Common myeloid progenitor, CD34-positive (primary cell): ENCODE measurements around the gene CLSTN3.
"Not testable (repeated sequence)": the region's sequence is repeated elsewhere in the genome, so short reads cannot be mapped to it uniquely, and the experiment has no call there.

Experiments
- CTCF ChIA-PET: fragments of 350-600 bp; sonication (Branson Sonifier 250); formaldehyde crosslinking; loops from one replicate; lab custom pipeline; 2021; ENCODE audit warnings: antibody characterized with exemption; lab: Charles Lee
- POLR2A ChIA-PET: fragments of 350-600 bp; sonication (Branson Sonifier 250); formaldehyde crosslinking; loops from one replicate; lab custom pipeline; 2021; ENCODE audit warnings: antibody characterized with exemption; lab: Charles Lee
- DNase-seq, 3 donors: peaks; one replicate each; pipeline versions ENCODE4 v3.0.0 to v3.0.0-alpha.2; 2013
- H3K27ac ChIP-seq, 2 experiments: 1 replicate in 1 of 2; 2 replicates in 1 of 2; pipeline ENCODE4 v1.7.0; 2013; ENCODE audit warnings: inconsistent platforms in 2 of 2, low read length in 2 of 2, mild to moderate bottlenecking in 2 of 2, low read depth in 1 of 2, moderate library complexity in 1 of 2; ENCODE audit not compliant: severe bottlenecking in 2 of 2, insufficient read depth in 1 of 2, poor library complexity in 1 of 2
- H3K27me3 ChIP-seq, 5 experiments: replicated peaks in 2 of 5; 1 replicate in 3 of 5; 2 replicates in 2 of 5; pipeline versions ENCODE4 v1.6.1 to v1.7.0; 2013; ENCODE audit warnings: low read length in 4 of 5, mild to moderate bottlenecking in 2 of 5, moderate library complexity in 2 of 5, inconsistent platforms in 1 of 5; ENCODE audit not compliant: insufficient read depth in 5 of 5, control insufficient read depth in 4 of 5
- H3K36me3 ChIP-seq, 4 experiments: 1 replicate in 2 of 4; 2 replicates in 2 of 4; pipeline versions ENCODE4 v1.6.1 to v1.7.0; 2013; ENCODE audit warnings: low read length in 3 of 4, control low read depth in 1 of 4, mild to moderate bottlenecking in 1 of 4; ENCODE audit not compliant: control insufficient read depth in 4 of 4, insufficient read depth in 4 of 4
- H3K4me1 ChIP-seq, 4 experiments: 1 replicate in 3 of 4; 2 replicates in 1 of 4; pipeline versions ENCODE4 v1.6.1 to v1.7.1; 2013; ENCODE audit warnings: low read length in 3 of 4, mild to moderate bottlenecking in 3 of 4, control low read depth in 1 of 4, inconsistent platforms in 1 of 4, moderate library complexity in 1 of 4; ENCODE audit not compliant: control insufficient read depth in 4 of 4, insufficient read depth in 4 of 4; ENCODE audit errors: control extremely low read depth in 1 of 4
- H3K4me3 ChIP-seq, 7 experiments: 1 replicate in 4 of 7; 2 replicates in 3 of 7; pipeline versions ENCODE4 v1.5.1 to v1.7.0; 2013; ENCODE audit warnings: mild to moderate bottlenecking in 7 of 7, low read length in 6 of 7, moderate library complexity in 6 of 7, inconsistent platforms in 2 of 7, low read depth in 2 of 7, control low read depth in 1 of 7; ENCODE audit not compliant: insufficient read depth in 4 of 7, control insufficient read depth in 1 of 7; ENCODE audit errors: extremely low read depth in 1 of 7
- H3K9me3 ChIP-seq, 5 experiments: 1 replicate in 4 of 5; 2 replicates in 1 of 5; pipeline versions ENCODE4 v1.6.1 to v1.7.1; 2013; ENCODE audit warnings: low read length in 4 of 5, mild to moderate bottlenecking in 2 of 5, inconsistent platforms in 1 of 5, low read depth in 1 of 5, moderate library complexity in 1 of 5; ENCODE audit not compliant: control insufficient read depth in 4 of 5, insufficient read depth in 2 of 5; ENCODE audit errors: control extremely low read depth in 1 of 5
- WGBS: methylation state at CpG from one replicate; pipeline ENCODE4 v1.1.5; 2013; ENCODE audit not compliant: insufficient coverage; 5-methylcytosine and 5-hydroxymethylcytosine counted together

The CLSTN3 gene

DNA sequence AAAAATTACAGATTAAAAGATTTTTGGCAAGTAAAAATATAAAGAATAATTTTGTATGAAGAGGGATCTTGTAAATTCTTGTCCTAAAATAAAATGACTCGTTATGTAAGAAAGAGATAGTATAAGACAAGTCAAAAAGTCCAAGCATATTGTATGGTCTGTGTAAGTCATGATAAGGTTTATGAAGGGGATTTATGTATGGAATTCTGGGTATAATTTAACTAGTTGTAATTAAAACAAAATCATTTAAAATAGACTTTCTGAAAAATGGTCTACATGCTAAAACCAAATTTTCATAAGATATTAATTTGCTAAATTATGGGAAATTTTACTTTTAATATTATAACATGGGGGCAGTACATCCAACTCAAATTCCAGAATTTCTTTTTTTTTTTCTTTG is 41.7 kb downstream of the CLSTN3 start:
- ChIA-PET POLR2A (no interaction called here), CTCF (interaction anchor here (2.9 kb wide), 1 partner anchor 10 kb away, joined by 11 read pairs; no protein-coding TSS in a partner anchor)
- Histone ChIP-seq H3K9me3 (peaks cover 2 to 38% (median 7%) of the 10 kb centered on the region in 5 experiments), H3K27me3 (peaks cover 0 to 4% (median 0%) of the 10 kb centered on the region in 5 experiments), H3K36me3 (no peaks in the 10 kb centered on the region), H3K27ac (no peak overlapping the region), H3K4me1 (no peaks in the 10 kb centered on the region), H3K4me3 (no peak overlapping the region)
- 100% methylated on average over 1 of the region's 1 CpG for WGBS
- DNase-seq: no peak

DNA sequence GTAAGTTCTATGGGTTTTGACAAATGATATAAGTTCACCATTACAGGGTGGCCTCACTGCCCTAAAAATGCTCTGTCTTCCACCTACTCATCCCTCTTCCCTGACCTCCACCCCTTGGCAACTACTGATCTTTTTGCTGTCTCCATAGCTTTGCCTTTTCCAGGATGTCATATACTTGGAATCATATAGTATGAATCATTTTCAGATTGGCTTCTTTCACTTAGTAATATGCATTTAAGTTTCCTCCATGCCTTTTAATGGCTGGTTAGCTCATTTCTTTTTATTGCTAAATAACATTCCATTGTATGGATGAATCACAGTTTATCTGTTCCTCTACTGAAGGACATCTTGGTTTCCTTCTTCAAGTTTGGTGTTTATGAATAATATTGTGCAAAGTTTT is 45.3 kb downstream of the CLSTN3 start:
- Histone ChIP-seq H3K4me1 (no peaks in the 10 kb centered on the region), H3K27ac (no peak overlapping the region), H3K4me3 (no peak overlapping the region), H3K36me3 (no peaks in the 10 kb centered on the region), H3K27me3 (peaks cover 0 to 4% (median 0%) of the 10 kb centered on the region in 5 experiments), H3K9me3 (peaks cover 0 to 11% (median 6%) of the 10 kb centered on the region in 5 experiments)
- no peak for DNase-seq
- CTCF ChIA-PET: interaction anchor here (1.1 to 1.7 kb wide), 4 partner anchors 10 to 66 kb away, joined by 3 to 7 read pairs (median 4); partner anchors contain the start of gene PEX5
- POLR2A ChIA-PET: interaction anchor here (0.6 kb wide), 1 partner anchor 20 kb away, joined by 5 read pairs; no protein-coding TSS in a partner anchor

DNA sequence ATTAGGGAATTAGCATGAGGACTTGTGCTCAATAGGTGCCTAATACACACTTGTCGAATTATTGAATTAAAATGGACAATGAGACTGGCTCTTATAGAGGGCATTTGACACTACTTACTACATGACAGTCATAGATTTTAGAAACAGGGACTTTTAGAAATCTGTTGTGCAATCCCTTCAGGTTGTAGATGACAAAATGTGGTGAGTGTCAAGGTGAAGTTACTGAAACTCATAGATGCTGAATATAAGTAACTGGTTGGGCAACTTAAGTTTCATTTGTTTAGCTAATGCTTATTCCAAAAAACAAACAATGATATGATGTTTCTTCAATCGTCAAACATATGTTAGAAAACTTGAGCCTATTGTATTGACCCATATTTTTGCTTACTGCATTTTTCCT is 46.4 kb downstream of the CLSTN3 start:
- Histone ChIP-seq H3K4me1 (no peaks in the 10 kb centered on the region), H3K9me3 (peaks cover 0 to 8% (median 3%) of the 10 kb centered on the region in 5 experiments), H3K27ac (no peak overlapping the region), H3K27me3 (peaks cover 0 to 4% (median 0%) of the 10 kb centered on the region in 5 experiments), H3K4me3 (no peak overlapping the region), H3K36me3 (no peaks in the 10 kb centered on the region)
- ChIA-PET POLR2A (no interaction called here), CTCF (no interaction called here)
- DNase-seq: no peak
- 100% methylated on average over 1 of the region's 2 CpGs for WGBS

DNA sequence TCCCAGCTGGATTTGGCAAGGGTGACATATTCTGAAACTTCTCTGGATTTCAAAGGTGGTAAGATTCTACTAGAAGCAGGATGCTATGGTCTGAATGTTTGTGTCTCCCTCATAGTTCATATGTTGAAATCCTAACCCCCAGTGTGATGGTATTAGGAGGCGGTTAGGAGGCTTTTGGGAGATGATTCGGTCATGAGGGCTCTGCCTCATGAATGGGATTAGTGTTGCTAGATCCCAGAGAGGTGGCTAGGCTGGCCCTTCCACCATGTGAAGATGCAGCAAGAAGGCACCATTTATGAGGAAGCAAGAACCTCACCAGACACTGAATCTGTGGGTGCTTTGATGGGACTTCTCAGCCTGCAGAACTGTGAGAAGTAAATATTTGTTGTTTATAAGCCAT is 48.3 kb downstream of the CLSTN3 start:
- Histone ChIP-seq H3K4me3 (no peak overlapping the region), H3K27me3 (peaks cover 0 to 4% (median 0%) of the 10 kb centered on the region in 5 experiments), H3K27ac (no peak overlapping the region), H3K9me3 (peaks cover 0 to 3% (median 0%) of the 10 kb centered on the region in 5 experiments), H3K36me3 (no peaks in the 10 kb centered on the region), H3K4me1 (no peaks in the 10 kb centered on the region)
- CTCF ChIA-PET: no interaction called here
- POLR2A ChIA-PET: no interaction called here
- no peak for DNase-seq
- WGBS: no CpG with 5 or more reads among the region's 2 CpGs

DNA sequence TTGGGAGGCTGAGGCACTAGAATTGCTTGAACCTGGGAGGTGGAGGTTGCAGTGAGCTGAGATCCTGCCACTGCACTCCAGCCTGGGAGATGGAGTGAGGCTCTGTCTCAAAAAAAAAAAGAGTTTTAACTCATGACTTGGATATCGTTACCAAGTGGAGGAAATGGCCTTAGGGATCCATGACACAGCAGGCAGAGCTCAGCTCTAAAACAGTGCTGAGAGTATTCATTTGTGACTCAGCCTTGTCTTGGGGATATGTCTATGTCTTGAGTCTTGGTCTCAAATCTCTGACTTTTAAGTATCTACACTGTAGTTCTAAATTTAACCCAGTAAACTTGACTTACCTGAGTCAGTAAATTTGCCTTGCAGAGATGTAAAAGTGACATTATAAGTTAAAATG is 50.5 kb downstream of the CLSTN3 start:
- POLR2A ChIA-PET: no interaction called here
- Histone ChIP-seq H3K27ac (no peak overlapping the region), H3K4me3 (no peak overlapping the region), H3K27me3 (no peaks in the 10 kb centered on the region), H3K36me3 (no peaks in the 10 kb centered on the region), H3K4me1 (no peaks in the 10 kb centered on the region), H3K9me3 (peaks cover 0 to 1% (median 0%) of the 10 kb centered on the region in 5 experiments)
- CTCF ChIA-PET: interaction anchor here (0.6 to 1.7 kb wide), 3 partner anchors 9 to 78 kb away, joined by 3 to 5 read pairs (median 3); partner anchors contain the start of gene PEX5
- no peak for DNase-seq
- WGBS: 100% methylated on average over 1 of the region's 1 CpG

DNA sequence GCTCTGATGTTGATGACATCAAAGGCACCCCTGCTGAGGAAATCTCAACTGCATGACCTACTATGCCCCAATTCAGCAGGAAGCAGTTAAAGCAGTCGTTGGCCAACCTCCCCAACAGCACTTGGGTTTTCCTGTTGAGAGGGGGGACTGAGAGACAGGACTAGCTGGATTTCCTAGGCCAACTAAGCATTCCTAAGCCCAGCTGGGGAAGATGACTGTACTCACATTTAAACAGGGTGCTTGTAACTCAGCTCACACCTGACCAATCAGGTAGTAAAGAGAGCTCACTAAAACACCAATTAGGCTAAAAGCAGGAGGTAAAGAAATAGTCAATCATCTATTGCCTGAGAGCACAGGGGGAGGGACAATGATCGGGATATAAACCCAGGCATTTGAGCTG is 55.9 kb downstream of the CLSTN3 start:
- H3K4me1 ChIP-seq: peaks cover 4 to 29% (median 23%) of the 10 kb centered on the region in 4 experiments
- H3K36me3 ChIP-seq, H3K9me3 ChIP-seq, H3K27ac ChIP-seq, H3K27me3 ChIP-seq, POLR2A ChIA-PET, H3K4me3 ChIP-seq, DNase-seq: not testable (repeated sequence)
- CTCF ChIA-PET: interaction anchor here (0.8 to 3.1 kb wide), 3 partner anchors 23 to 41 kb away, joined by 3 to 12 read pairs (median 3); no protein-coding TSS in a partner anchor
- WGBS: 0% methylated on average over 1 of the region's 2 CpGs

DNA sequence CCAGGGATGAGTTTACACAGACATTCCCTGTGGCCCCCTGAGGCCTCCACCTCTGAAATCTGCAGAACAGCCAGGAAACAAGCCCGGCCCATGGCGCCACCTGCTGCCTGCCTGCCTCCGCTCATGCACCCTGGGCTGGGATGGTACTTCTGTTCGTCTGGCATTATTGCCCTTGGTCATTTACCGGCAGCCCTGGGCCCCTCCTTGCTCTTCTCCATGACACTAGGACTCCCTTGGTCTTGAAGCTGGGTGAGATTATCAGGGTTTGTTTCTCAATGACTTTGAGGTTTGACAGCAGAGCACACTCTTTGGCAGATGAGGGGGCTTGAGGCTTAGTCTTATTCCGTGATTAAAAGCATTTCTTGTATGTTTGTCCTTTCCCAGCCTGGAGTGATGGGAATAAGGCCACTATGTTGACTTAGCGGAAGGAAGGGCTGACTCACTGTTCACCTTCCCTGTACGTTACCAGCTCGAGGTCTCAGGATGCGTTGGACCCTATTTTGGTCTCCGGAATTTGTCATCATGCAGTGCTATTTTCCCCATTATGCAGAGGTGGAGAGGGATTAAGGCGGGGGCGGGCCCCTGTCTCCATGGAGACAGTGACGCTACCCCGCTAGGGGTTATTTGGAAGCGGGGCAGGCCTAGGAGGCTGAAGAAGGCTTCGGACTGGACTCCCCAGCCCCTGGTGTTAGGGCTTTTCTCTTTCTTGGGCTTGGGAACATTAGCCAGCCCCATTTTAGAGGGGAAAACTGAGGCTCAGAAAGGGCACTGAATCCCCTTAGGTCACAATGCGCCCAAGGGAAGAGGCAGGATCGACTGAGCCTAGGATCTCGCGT is 58.6 kb downstream of the CLSTN3 start:
- Histone ChIP-seq H3K27ac (peak overlapping the region; percentile 77 to 86), H3K36me3 (peaks cover 0 to 17% (median 7%) of the 10 kb centered on the region in 4 experiments), H3K4me1 (peaks cover 4 to 30% (median 23%) of the 10 kb centered on the region in 4 experiments), H3K9me3 (no peaks in the 10 kb centered on the region), H3K4me3 (peak overlapping the region; percentile 87 to 99 (median 92)), H3K27me3 (no peaks in the 10 kb centered on the region)
- DNase-seq: peak; percentile 63 to 78 (median 74)
- ChIA-PET CTCF (interaction anchor here (0.6 to 2.7 kb wide), 11 partner anchors 8 to 131 kb away, joined by 3 to 12 read pairs (median 4); no protein-coding TSS in a partner anchor), POLR2A (no interaction called here)
- WGBS: 2% methylated on average over 21 of the region's 21 CpGs
